ENCODE results near the gene MAG. TPM values are rescaled to one million over a fixed set of nuclear protein-coding genes. Genes with fewer than 3 reads are reported as not detected.

Gene MAG
- total and polyA plus RNA-seq, 3 donors from 2014 or later = 5.4 to 18.4 (median 10.8) TPM

- DNase-seq = no peak
- TF ChIP-seq POLR2A (IDR thresholded peaks at IDR 0.05) (no peak), CTCF (IDR thresholded peaks at IDR 0.05) (no peak)
- no peaks in the 10 kb centered on the region for H3K36me3 ChIP-seq (ENCODE audit: low read depth, missing control alignments)
- peaks cover 43% of the 10 kb centered on the region for H3K4me1 ChIP-seq
- intact Hi-C loops (cut with DNase I; ENCODE audit: low total_unique reads) = no loop called here
- WGBS, 2 donors = 80 to 81% methylated on average over 9 to 12 of the region's 12 CpGs
- H3K27ac ChIP-seq = peak overlapping the region; percentile 63 to 80
- no peaks in the 10 kb centered on the region for H3K9me3 ChIP-seq
- H3K27me3 ChIP-seq = no peaks in the 10 kb centered on the region
- peak overlapping the region in 1 of 2 donors; percentile 12 for H3K4me3 ChIP-seq
Measured at GRCh38 chr19:35310331-35310730, 18.4 kb downstream of the MAG start.

- no peaks in the 10 kb centered on the region for H3K27me3 ChIP-seq
- WGBS, 2 donors = 74 to 80% methylated on average over 10 of the region's 10 CpGs
- TF ChIP-seq POLR2A (IDR thresholded peaks at IDR 0.05) = no peak
- no peak for TF ChIP-seq CTCF (IDR thresholded peaks at IDR 0.05)
- H3K4me3 ChIP-seq = no peak overlapping the region
- DNase-seq = no peak
- H3K9me3 ChIP-seq = no peaks in the 10 kb centered on the region
- intact Hi-C loops (cut with DNase I; ENCODE audit: low total_unique reads) = no loop called here
- H3K36me3 ChIP-seq (ENCODE audit: low read depth, missing control alignments) = no peaks in the 10 kb centered on the region
- H3K27ac ChIP-seq = peak overlapping the region in 1 of 2 donors; percentile 63
- H3K4me1 ChIP-seq = peaks cover 43% of the 10 kb centered on the region
Measured at GRCh38 chr19:35310811-35311465, 19.0 kb downstream of the MAG start.

- H3K27me3 ChIP-seq = no peaks in the 10 kb centered on the region
- no peaks in the 10 kb centered on the region for H3K36me3 ChIP-seq (ENCODE audit: low read depth, missing control alignments)
- 59 to 68% methylated on average over 14 to 21 of the region's 21 CpGs for WGBS, 2 donors
- intact Hi-C loops (cut with DNase I; ENCODE audit: low total_unique reads) = no loop called here
- TF ChIP-seq POLR2A (IDR thresholded peaks at IDR 0.05) = no peak
- TF ChIP-seq CTCF (IDR thresholded peaks at IDR 0.05) = no peak
- no peak overlapping the region for H3K4me3 ChIP-seq
- no peak for DNase-seq
- no peaks in the 10 kb centered on the region for H3K9me3 ChIP-seq
- no peak overlapping the region for H3K27ac ChIP-seq
- peaks cover 43% of the 10 kb centered on the region for H3K4me1 ChIP-seq
Measured at GRCh38 chr19:35311901-35312665, 20.1 kb downstream of the MAG start.

- no peaks in the 10 kb centered on the region for H3K36me3 ChIP-seq (ENCODE audit: low read depth, missing control alignments)
- no peaks in the 10 kb centered on the region for H3K27me3 ChIP-seq
- intact Hi-C loops (cut with DNase I; ENCODE audit: low total_unique reads) = no loop called here
- H3K9me3 ChIP-seq = no peaks in the 10 kb centered on the region
- H3K4me1 ChIP-seq = peaks cover 35% of the 10 kb centered on the region
- WGBS, 2 donors = 49 to 72% methylated on average over 6 to 7 of the region's 7 CpGs
- no peak for TF ChIP-seq POLR2A (IDR thresholded peaks at IDR 0.05)
- TF ChIP-seq CTCF (IDR thresholded peaks at IDR 0.05) = no peak
- H3K27ac ChIP-seq = no peak overlapping the region
- peak; percentile 43 for DNase-seq
- H3K4me3 ChIP-seq = no peak overlapping the region
Measured at GRCh38 chr19:35313587-35313986, 21.6 kb downstream of the MAG start.
